GM10847 (cell line): ENCODE data around the gene SYT3.

ENCODE experiments used
- POLR2A ChIP-seq: IDR thresholded peaks from 2 replicates; pipeline ENCODE4 v1.6.1; 2011; ENCODE audit not compliant: insufficient read length; ENCODE audit errors: extremely low read depth

The SYT3 gene

GRCh38 chr19:50652722-50653121, 13.0 kb upstream of the SYT3 start:
- no peak for TF ChIP-seq POLR2A

GRCh38 chr19:50651174-50651573, 11.5 kb upstream of the SYT3 start:
- TF ChIP-seq POLR2A = no peak

DNA sequence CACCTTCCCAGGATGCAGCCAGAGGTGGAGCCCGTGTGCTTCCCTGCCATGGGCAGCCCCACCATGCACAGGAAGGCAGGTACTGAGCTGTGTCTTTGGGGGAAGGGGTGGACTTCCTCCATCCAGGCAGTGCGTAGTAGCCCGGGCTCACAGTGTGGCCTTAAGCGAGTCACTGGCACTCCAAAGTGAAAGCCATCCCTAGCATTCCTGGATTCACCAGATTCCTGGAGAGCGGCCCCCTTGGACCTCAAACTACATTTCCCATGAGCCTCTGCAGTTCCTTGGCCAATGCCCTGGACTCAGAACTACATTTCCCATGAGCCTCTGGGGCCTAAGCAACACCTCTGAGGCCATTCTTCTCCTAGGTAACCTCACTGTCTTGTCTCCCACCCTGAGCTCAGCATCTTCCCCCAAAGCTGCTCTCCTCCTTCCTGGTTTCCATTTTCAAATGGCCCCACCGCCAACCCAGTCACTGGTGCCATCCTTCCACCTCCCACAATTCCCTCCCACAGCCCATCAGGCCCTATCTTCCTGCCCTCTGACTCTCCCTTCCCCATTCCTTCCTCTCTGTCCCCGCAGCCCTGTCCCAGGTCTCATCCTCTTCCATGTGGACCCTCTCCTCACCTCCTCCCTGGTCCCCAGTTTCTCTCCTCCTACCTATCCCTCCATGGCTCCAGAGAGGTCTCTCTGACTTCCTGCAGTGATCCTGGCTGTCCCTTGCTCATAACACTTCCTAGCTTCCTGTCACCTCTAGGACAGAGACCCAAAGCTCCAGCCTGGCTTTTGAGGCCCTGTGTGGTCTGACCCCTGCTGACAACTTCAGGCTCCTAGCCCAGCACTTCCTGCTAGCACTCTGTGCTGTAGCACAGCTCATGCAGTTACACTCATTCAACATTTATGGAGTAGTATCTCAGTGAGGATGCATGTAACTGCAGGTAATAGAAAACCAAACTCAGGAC, 10.0 kb upstream of the SYT3 start, which contains the start of gene C19orf81:
C19orf81 (plus strand) TSS at position 13 of the 959 bp plus-strand sequence; CDS start at position 13, 0 bp downstream.
- no peak for TF ChIP-seq POLR2A

GRCh38 chr19:50648659-50649058, 9.0 kb upstream of the SYT3 start:
- no peak for TF ChIP-seq POLR2A

DNA sequence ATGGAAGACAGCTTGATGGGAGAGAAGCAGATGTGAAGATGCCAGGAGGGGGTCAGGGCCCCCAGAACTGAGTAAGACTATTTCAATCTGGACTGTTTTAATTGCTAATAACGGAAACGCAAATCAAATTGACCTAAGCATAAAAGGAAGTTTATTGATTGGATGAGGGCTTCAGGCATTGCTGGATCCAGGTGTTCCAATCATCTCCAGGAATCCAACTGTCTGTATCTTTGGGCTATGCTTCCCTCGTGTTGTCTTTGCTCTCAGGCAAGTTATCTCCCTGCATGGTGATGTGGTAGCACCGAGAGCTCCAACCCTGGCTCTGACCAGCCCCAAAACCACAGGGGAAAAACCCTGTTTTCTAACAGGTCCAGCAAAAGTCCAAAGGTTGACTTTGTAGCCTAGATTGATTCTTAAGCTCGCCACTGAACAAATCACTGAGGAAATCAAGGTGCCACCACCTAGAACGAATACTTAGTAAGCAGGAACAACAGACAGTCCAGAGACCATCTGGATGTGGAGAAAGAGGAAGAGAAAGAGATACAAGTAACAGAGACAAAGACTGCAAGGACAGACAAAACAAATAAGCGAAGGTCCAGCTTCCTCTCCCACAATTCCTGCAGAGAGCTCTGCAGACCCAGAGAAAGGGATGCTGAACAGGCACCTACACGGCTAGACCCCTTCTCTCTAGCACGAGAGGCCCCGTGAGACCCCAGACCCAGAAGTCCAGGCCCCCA, 8.4 kb upstream of the SYT3 start:
- TF ChIP-seq POLR2A = no peak

- no peak for TF ChIP-seq POLR2A
Observed at GRCh38 chr19:50646074-50646807, 6.6 kb upstream of the SYT3 start.

DNA sequence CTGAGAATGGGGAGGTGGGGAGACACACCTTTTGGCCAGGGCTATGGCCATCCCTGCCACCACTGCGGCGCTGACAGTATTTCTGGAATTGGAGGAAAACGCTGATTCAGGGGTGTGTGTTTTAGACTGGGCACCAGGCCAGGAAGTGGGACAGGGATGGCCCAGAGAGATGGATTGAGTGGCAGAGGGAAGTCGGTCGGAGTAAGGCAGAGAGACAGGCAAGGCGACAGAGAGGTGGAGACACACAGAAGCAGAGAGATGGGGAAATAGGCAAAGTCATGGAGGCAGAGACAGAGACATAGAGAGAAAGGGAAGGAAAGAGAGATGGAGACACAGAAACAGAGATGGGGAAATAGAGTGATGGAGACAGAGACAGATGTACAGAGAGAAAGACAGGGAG, 5.4 kb upstream of the SYT3 start:
- no peak for TF ChIP-seq POLR2A

DNA sequence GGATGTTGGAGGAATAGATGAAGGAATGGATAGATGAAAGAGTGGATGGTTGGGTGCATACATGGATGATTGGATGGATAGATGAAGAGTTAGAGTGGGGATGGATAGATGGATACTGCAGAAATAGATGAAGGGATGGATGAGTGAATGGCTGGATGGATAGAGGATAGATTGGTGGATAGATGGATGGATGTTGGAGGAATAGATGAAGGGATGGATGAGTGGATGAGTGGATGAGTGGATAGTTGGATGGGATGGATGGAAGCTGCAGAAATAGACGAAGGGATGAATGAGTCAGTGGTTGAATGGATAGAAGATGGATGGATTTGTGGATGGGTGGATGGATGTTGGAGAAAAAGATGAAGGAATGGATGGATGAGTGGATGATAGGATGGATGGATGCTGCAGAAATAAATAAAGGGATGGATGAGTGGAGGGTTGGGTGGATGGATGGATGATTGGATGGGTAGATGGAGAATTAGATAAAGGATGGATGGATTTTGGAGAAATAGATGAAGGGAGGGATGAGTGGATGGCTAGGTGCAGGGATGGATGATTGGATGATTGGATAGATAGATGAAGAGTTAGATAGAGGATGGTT, 4.7 kb upstream of the SYT3 start:
- no peak for TF ChIP-seq POLR2A

GRCh38 chr19:50640368-50640767, 687 bp upstream of the SYT3 start:
- TF ChIP-seq POLR2A = no peak

GRCh38 chr19:50638600-50638999, 1.1 kb downstream of the SYT3 start:
- no peak for TF ChIP-seq POLR2A

DNA sequence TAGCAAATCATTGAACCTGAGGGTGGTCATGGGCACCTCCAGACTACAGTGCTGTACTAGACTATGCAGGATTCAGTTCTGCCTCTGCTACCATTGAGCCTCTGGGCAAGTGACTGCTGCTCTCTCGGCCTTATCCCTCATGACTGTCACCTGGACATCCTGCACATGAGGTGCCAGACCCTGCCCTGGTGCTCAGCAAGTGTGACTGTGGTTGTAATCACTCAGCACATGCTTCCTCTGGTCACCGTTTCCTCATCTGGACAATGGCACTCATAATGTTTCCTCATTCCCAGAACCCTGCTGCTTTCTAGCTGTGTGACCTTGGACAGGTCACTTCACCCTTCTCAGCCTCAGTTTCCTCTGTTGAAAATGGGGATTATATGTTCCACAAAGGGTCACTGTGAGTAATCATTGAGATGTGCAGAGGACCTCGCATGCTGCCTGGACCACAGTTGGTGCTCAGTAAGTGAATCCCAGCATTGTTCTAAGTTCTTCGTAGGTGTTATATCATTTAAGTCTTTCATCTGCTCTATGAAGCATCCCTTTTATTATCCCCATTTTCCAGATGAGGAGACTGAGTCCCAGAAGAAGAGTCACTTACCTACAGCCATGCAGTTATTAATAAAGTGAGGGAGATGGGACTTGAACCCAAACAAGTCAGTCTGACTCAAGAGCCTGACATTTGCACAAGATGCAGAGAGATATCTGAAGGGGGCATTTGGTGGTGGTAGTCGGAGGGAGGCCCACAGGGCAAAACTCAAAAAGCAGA, 3.2 kb downstream of the SYT3 start:
- TF ChIP-seq POLR2A = no peak

DNA sequence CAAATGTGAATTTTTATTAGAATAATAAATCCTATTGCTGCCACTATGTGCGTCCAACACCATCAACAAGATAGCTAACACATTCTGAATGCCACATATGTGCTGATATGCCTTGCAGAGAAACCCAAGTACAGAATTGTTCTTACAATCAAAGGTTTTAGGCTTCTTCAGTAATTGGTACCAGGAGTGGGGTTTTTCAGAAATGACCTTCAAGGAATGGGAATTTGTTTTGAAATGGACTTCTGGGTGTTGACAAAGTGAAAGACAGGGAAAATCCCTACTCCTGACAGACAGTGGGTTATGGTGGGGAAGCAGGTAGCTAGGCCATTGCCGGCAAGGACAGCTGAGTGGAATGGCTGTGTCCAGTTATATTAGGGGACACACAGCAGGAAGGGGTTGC, 5.7 kb downstream of the SYT3 start:
- TF ChIP-seq POLR2A = no peak

DNA sequence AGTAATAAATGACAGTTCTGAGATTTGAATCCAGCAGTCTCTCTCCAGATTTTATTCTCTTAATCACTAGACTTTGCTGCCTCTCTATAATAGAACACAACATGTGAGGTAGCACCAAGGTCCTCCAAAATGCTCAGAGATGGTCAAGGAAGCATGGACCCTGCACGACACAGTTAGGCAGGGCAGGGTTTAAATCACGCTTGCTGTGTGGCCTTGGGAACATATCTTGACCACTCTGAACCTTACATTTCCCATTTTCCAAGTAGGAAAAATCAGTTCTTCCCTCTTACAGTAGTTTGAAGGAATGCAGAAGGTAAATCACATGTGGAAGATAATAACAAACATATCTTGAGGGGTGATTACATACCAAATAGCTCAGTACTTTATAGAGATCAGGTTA, 6.3 kb downstream of the SYT3 start:
- no peak for TF ChIP-seq POLR2A

DNA sequence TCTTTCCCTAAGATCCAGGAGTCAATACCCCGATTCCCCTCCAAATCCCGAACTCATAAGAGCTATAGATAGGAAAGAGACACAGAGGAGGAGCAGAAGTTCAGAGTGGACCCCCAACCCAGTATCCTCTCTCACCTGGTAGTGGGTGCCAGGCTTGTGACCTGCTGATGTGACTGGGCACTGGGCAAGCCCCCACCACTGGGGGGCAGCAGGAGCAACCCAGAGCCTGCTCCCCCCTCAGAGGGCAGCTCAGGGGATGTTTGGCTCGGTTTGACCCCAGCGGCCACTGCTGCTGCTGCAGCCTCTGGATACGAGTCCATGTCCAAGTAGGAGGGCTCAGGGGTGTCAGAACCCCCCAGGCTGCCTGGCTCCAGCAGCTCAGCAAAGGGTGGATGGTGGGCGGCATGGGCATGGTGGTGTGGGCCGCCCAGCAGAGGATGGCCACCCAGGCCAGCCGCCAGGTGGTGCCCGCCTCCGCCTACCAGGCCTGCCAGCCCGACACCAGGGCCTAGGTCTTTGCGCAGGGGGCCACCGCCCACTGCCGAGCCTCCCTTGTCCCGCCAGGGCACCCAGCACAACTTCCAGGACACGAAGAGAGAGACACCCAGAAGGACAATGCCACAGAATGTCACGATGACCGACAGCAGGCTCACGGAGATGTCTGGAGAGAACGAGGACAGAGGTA, 7.4 kb downstream of the SYT3 start:
- no peak for TF ChIP-seq POLR2A
